Liver (tissue), 9 donors: ENCODE data around the gene PLSCR3. TPM values are rescaled to one million over a fixed set of nuclear protein-coding genes. Genes with fewer than 3 reads are reported as not detected.

Experiments
- DNase-seq: peaks from one replicate; pipeline ENCODE4 v3.0.0-alpha.2; 2017; ENCODE audit warnings: low spot score
- H3K27ac ChIP-seq, 2 donors: one replicate each; pipeline ENCODE4 v1.7.0; 2013; ENCODE audit warnings: inconsistent platforms in 2 of 2, low read length in 2 of 2, control low read depth in 1 of 2, low read depth in 1 of 2, mild to moderate bottlenecking in 1 of 2
- H3K27me3 ChIP-seq, 4 donors: one replicate each; pipeline versions ENCODE4 v1.6.1 to v1.7.0; 2013; ENCODE audit warnings: low read length in 3 of 4, inconsistent platforms in 1 of 4, mild to moderate bottlenecking in 1 of 4, moderate library complexity in 1 of 4; ENCODE audit not compliant: control insufficient read depth in 4 of 4, insufficient read depth in 4 of 4
- H3K36me3 ChIP-seq, 4 donors: one replicate each; pipeline versions ENCODE4 v1.6.1 to v1.7.0; 2013; ENCODE audit warnings: low read length in 3 of 4, mild to moderate bottlenecking in 3 of 4, low read depth in 1 of 4, moderate library complexity in 1 of 4; ENCODE audit not compliant: control insufficient read depth in 4 of 4, insufficient read depth in 3 of 4
- H3K4me1 ChIP-seq, 4 donors: one replicate each; pipeline versions ENCODE4 v1.6.1 to v1.7.0; 2013; ENCODE audit warnings: low read length in 3 of 4, mild to moderate bottlenecking in 3 of 4, moderate library complexity in 1 of 4; ENCODE audit not compliant: control insufficient read depth in 4 of 4, insufficient read depth in 4 of 4
- H3K4me3 ChIP-seq, 3 donors: one replicate each; pipeline versions ENCODE4 v1.6.1 to v1.7.0; 2013; ENCODE audit warnings: low read length in 3 of 3, control low read depth in 1 of 3, low read depth in 1 of 3, mild to moderate bottlenecking in 1 of 3
- H3K9ac ChIP-seq, 2 donors: one replicate each; pipeline ENCODE4 v1.7.0; 2013; ENCODE audit warnings: low read length in 2 of 2, mild to moderate bottlenecking in 2 of 2, moderate library complexity in 2 of 2, control low read depth in 1 of 2, low read depth in 1 of 2
- H3K9me3 ChIP-seq, 4 donors: one replicate each; pipeline versions ENCODE4 v1.6.1 to v1.7.0; 2013; ENCODE audit warnings: low read length in 3 of 4; ENCODE audit not compliant: control insufficient read depth in 4 of 4
- CTCF ChIP-seq: fragments of 150-350 bp; IDR thresholded peaks from 2 replicates; pipeline ENCODE4 v1.5.1; 2017; ENCODE audit warnings: improper control_type of control experiment, low read depth, low read length; ENCODE audit not compliant: missing input control
- EGR1 ChIP-seq, 2 donors: IDR thresholded peaks; 2 replicates each; pipeline ENCODE4 v1.6.1; 2016 to 2018; ENCODE audit warnings: antibody characterized with exemption in 2 of 2, low read depth in 2 of 2
- FOXA1 ChIP-seq: IDR thresholded peaks from 2 replicates; pipeline ENCODE4 v1.6.1; 2016; ENCODE audit warnings: antibody characterized with exemption
- HNF4G ChIP-seq: IDR thresholded peaks from 2 replicates; pipeline ENCODE4 v1.6.1; 2016; ENCODE audit warnings: antibody characterized with exemption
- JUND ChIP-seq, 2 donors: IDR thresholded peaks; 2 replicates each; pipeline ENCODE4 v1.6.1; 2016; ENCODE audit warnings: antibody characterized with exemption in 2 of 2
- MAX ChIP-seq: IDR thresholded peaks from 2 replicates; pipeline ENCODE4 v1.6.1; 2016; ENCODE audit warnings: antibody characterized with exemption
- NR2F2 ChIP-seq: IDR thresholded peaks from 2 replicates; pipeline ENCODE4 v1.6.1; 2016; ENCODE audit warnings: antibody characterized with exemption
- RXRA ChIP-seq, 2 donors: IDR thresholded peaks; 2 replicates each; pipeline ENCODE4 v1.6.1; 2017 to 2018; ENCODE audit warnings: antibody characterized with exemption in 2 of 2, mild to moderate bottlenecking in 1 of 2
- YY1 ChIP-seq: IDR thresholded peaks from 2 replicates; pipeline ENCODE4 v1.6.1; 2016; ENCODE audit warnings: antibody characterized with exemption, mild to moderate bottlenecking
- WGBS: extraction: QIAGEN DNeasy Blood & Tissue Kit; methylation state at CpG from one replicate; pipeline ENCODE4 v1.1.7; 2013; 5-methylcytosine and 5-hydroxymethylcytosine counted together
- polyA plus RNA-seq, 2 donors: library from polyadenylated mRNA; stranded (reverse) in 1 of 2; unstranded in 1 of 2; fragments of 200-250 nt in 1 of 2; fragments of >200 nt in 1 of 2; fragmentation: Nextera tagmentation in 1 of 2; extraction: Ambion mirVana in 1 of 2; gene quantifications; one replicate each; pipeline versions ENCODE4 v1.2.1 to v1.2.3, GENCODE V29; 2013 to 2015
- total RNA-seq, 2 donors: library from RNA; depleted of rRNA; stranded (reverse); fragments of >200 nt; gene quantifications; one replicate each; pipeline ENCODE4 v1.2.3, GENCODE V29; 2014
- donor health status: healthy.
- donor health status: healthy.
- donor health status: healthy.
- donor health status: healthy.
- donor health status: healthy.

Gene PLSCR3
- total and polyA plus RNA-seq, 4 donors: 2.8 to 10.9 (median 4.1) TPM

GRCh38 chr17:7352910-7353635, 41.3 kb downstream of the PLSCR3 start (continued):
- no peak for TF ChIP-seq CTCF
- no peak for TF ChIP-seq MAX
- no peak for TF ChIP-seq NR2F2
- TF ChIP-seq HNF4G: no peak
- TF ChIP-seq JUND (IDR thresholded peaks at IDR 0.05): no peak

- H3K27ac ChIP-seq: peak overlapping the region; percentile 99
- no peaks in the 10 kb centered on the region for H3K27me3 ChIP-seq
- TF ChIP-seq MAX (no peak), CTCF (peak; percentile 27), FOXA1 (no peak), RXRA (IDR thresholded peaks at IDR 0.05) (no peak)
- H3K9me3 ChIP-seq: no peaks in the 10 kb centered on the region
- peak overlapping the region; percentile 73 to 80 (median 76) for H3K4me3 ChIP-seq
- H3K36me3 ChIP-seq: no peaks in the 10 kb centered on the region
- peaks cover 5 to 32% (median 16%) of the 10 kb centered on the region in 4 donors for H3K4me1 ChIP-seq
- DNase-seq: no peak
- 33% methylated on average over 10 of the region's 10 CpGs for WGBS
- peak overlapping the region; percentile 5 to 48 for H3K9ac ChIP-seq
Observed at GRCh38 chr17:7352503-7352889, 41.8 kb downstream of the PLSCR3 start.

DNA sequence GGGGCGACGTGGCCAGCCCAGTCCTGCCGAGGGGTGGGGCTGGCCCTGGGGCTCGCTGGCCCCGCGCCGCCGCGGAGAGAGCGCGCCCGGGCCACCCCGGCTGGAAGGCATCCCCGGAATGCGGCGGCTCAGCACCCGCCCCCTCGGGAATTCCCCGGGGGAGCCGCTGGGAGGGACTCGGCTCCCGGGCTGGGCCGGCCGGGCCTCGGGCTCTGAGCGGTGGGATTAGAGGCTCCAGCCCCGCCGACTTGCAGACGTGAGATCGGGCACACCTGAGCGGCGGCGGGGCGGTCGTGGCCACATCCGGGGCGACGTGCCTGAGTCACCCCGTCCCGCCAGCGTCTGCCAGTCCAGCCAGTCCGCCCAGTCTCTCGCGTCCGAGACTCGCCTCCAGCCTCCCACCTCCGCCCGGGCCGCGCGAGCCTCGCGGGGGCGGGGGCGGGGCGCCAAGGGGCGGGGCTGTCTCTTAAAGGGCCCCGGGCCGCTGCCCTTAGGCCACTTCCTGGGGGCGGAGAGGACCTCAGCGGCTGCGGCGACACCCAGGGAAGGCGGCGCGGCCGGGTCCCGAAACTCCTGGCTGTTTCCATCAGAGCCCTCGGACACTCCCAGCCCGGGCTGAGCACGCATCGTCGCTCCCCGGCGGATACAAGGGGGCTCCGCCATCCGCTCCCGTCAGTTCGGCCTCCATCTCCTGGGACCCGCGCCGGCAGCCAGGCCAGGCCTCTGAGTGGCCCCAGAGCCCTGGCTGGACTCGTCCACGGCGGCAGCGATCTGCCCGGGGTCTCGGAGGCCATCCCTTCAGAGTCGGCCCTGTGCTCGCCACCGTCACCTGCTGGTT, 42.4 kb downstream of the PLSCR3 start, which contains the start of gene KCTD11:
Gene KCTD11 (plus strand): TSS at position 498 of the 838 bp plus-strand sequence.
- Histone ChIP-seq H3K4me3 (peak within 1 kb of the TSS; percentile 73 to 80 (median 76)), H3K9ac (peak within 1 kb of the TSS; percentile 45 to 94), H3K27ac (peak within 1 kb of the TSS; percentile 99), H3K9me3 (no peaks in the 10 kb centered on the region), H3K36me3 (no peaks in the 10 kb centered on the region), H3K27me3 (no peaks in the 10 kb centered on the region), H3K4me1 (peaks cover 5 to 32% (median 16%) of the 10 kb centered on the region in 4 donors)
- 2% methylated on average over 91 of the region's 91 CpGs for WGBS
- TF ChIP-seq EGR1 (IDR thresholded peaks at IDR 0.05; ENCODE audit: low read depth in 2 of 2) (peak; percentile 50 to 93), MAX (no peak), YY1 (peak; percentile 33)
- DNase-seq: peak; percentile 91
